HG02642 (cell line): ENCODE results near the gene RIN1.
"Not testable (repeated sequence)": the region's sequence is repeated elsewhere in the genome, so short reads cannot be mapped to it uniquely, and the experiment has no call there.

Experiments
- ATAC-seq: cut with Tn5 transposase; IDR thresholded peaks from one replicate; pipeline ENCODE4 v1.9.1; 2021; ENCODE audit warnings: mild to moderate bottlenecking; ENCODE audit not compliant: unreplicated experiment, poor library complexity

The RIN1 gene

DNA sequence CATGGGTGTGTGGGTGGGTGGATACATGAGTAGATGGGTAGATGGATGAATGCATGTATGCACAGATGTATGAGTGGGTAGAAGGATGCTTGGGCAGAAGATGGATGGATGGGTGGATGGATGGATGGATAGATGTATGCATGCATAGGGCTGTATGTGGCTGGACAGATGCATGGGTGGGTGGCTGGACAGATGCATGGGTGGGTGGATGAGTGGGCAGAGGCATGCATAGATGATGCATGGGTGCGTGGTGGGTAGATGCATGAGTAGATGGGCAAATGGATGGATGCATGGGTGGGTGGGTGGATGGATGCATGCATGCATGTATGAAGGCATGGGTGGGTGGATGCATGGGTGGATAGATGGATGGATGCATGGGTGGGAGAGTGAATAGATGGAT is 12.6 kb downstream of the RIN1 start:
- ATAC-seq = no peak

DNA sequence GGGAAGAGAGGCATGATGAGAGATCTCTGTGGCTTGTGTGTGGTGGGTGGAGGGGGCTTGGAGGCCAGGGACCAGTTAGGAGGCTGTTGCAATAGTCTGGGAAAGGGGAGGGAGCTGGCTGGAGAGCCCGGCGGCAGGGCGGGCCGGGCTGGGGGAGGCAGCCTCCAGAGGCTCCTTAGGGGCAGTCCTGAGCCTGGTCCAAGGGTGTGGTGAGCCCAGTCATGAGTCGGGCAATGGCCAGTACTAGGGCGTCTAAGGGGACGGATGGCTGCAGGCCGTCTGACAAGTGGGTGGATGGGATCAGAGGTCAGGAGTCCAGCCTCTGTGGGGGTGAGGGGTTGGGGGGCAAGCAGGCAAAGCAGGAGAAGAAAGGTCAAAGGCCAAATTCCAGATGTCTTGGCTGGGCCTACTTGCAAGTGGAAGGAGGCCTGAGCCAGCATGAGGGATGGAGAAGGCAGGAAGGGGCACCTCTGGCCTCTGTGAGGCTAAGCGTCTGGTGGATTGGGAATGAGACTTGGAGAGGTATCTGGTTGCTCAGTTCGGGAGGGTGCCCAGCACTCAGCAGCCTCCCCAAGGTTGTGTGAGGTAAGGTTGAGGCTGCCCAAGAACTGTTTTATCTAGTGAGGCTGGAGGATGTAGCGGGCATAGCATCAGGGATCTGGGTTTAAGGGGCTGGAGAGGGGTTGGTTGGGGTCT is 13.4 kb downstream of the RIN1 start:
- ATAC-seq = no peak

DNA sequence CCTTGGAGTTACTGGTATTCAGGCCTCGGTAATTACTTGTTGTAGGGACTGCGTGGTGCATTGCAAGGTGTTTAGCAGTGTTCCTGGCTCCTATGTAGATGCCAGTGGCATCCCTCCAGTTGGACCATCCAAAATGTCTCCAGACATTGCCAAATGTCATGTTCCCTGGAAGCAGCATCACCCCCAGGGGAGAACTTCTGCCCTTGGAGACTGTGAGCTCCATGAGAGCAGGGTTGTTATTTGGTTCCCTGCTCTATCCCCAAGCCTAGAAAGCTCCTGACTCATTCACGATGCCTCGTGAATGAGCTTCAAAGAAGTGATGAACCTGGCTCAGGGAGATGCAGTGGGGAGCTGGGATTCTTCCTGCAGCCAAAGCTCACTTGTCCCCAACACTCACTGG is 14.6 kb downstream of the RIN1 start:
- ATAC-seq = no peak

- ATAC-seq = not testable (repeated sequence)
Measured at GRCh38 chr11:66320748-66321147, 15.5 kb downstream of the RIN1 start.

DNA sequence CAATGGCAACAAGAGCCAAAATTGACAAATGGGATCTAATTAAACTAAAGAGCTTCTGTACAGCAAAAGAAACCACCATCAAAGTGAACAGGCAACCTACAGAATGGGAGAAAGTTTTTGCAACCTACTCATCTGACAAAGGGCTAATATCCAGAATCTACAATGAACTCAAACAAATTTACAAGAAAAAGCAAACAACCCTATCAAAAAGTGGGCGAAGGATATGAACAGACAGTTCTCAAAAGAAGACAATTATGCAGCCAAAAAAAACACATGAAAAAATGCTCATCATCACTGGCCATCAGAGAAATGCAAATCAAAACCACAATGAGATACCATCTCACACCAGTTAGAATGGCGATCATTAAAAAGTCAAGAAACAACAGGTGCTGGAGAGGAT is 15.9 kb downstream of the RIN1 start:
- not testable (repeated sequence) for ATAC-seq

DNA sequence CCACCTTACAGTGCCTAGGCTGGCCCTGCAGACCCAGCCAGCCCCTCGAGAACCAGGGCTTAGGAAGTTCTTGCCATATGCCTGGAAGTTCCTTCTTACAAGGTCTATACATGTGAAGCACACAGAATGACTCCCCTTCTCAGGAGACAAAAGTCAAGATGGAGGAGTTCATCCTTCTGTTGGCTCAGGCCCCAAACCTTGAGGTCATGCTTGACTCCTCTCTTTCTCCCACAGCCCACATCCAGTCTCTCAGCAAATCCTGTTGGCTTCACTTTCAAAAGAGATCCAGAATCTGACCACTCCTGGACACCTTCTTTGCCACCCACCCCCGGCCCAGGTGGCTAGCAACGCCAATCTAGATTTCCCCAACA is 17.6 kb downstream of the RIN1 start:
- no peak for ATAC-seq

DNA sequence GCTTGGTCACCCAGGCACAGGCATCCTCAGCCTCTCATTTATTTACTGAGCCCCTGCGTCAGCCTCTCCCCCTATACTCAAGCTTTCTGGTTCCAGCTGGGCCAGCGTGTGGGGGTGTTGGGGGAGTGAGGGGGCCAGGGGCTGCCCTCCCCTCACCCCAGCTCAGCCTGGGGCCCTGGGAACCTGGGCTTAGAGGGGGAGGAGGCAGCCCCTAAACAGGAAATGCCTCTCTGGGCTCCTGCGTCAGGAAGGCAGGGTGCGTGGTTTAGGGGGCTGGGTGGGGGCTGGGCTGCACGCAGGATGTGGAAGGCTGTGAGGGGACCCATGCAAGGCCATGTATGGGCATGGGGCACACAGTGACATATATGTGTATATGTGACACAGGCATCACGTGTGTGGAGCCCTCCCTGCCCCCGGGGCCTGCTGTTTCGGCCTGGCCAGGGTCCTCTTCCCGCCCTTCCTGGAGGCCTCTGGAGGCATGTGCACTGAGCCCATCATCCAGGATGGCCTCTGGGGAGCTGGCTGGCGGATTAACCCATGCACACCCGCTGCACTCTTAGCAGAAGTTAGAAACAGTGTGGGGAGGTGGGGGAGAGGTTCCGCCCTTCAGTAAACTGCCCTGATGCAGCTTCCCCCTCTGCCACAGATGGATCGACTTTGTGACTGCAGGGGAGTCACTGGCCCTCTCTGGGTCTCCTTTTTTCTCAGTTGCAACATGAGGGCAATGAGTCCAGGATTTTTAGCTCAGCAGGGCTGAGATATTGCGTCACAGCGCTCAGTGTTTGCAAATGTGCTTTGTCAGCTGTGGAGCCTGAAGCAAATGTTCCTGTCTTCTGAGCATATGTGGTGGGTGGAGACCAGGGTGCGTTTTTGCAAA is 18.3 kb downstream of the RIN1 start:
- ATAC-seq = no peak

GRCh38 chr11:66317322-66317722 is 18.9 kb downstream of the RIN1 start:
- ATAC-seq = no peak

DNA sequence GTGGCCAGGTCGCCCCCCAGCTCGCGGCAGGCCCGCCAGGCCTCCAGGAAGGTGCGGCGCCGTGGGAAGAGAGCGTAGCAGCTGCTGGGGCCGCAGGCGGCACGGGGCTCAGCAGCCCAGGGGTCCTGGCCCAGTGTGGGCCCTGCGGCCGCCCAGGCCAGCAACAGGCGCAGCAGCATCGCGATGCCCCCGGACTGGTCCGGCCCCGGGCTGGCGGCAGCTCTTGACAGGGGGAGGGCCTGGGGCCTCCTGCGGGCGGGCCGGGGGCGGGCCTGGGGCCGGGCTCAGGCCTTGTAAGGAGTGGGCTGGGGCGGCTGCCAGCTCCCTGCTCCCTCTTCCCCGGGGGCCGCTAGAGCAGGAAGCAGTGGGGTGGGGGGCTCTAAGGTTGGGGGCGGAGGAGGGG is 19.4 kb downstream of the RIN1 start, which contains the start of gene CD248:
Gene CD248, minus strand, starts transcription at position 196 of the 403 bp plus-strand sequence. Its CDS starts 17 bp downstream, at position 179.
- ATAC-seq = no peak

GRCh38 chr11:66315921-66316811 is 20.1 kb downstream of the RIN1 start:
- ATAC-seq = no peak

DNA sequence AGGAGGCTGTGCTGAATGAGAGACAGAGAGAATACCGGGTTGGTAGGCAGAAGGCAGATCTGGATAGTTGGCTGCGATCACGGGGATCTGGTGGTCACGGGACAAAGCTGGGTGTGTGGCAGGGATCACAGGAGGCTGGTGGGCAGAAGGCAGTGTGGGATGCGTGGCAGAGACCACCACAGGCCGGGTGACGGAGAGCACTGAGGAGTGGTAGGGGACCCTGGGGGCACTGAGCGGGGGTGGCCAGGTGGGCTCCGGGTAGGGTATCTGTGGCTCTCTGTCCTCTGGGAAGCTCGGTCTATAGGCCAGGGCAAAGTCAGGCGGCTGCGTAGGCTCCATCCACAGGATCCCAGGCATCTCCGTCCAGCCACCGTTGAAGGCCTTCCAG is 20.7 kb downstream of the RIN1 start:
- no peak for ATAC-seq

- ATAC-seq = no peak
Measured at GRCh38 chr11:66314561-66315497, 21.4 kb downstream of the RIN1 start.

GRCh38 chr11:66314186-66314501 is 22.1 kb downstream of the RIN1 start:
- ATAC-seq = no peak

DNA sequence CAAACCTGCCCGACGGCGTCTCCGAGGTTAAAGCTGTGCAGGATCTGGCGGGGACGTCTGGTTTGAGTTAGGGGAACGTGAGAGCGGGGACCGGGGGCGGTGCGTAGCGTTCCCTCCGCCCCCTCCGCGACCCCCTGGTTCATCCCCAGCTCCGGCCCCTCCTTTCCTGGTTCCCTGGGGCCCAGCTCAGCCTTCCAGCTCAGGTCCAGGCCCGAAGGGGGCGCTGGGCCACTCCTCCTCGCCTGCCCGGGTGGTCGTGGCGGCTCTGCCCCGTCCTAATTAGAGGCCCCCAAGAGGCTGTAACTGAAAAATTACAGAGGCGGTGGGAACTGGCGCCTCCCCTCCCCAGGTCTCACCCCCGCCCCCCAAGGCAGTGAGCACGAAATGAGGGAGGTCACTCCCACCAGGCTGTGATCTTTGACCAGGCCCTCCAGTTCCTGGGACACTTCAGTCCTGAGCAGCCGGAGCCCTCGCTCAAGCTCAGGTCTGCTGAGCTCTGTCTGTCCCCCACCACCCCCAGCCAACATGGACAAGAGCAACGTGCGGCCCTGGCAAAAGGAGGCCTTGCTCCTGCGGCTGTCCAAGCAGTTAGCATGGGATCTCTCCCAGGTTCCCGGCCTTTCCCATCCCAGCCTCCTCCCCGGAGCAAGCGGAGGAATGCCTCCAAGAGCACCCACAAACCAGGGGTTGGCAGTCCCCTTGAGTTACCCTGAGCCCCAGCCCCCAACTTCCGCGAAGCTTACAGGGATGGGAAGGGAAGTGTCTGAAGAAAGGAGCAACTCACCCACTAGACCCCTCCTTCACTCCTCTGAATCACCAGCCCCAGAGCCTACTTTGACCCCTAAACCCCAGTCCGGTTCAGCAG is 22.7 kb downstream of the RIN1 start:
- ATAC-seq = no peak

- ATAC-seq = peak; percentile 63
Measured at GRCh38 chr11:66312549-66313320, 23.5 kb downstream of the RIN1 start.

GRCh38 chr11:66311965-66312548 is 24.2 kb downstream of the RIN1 start:
- peak; percentile 67 for ATAC-seq

- ATAC-seq = no peak
Measured at GRCh38 chr11:66311470-66311964, 24.7 kb downstream of the RIN1 start.
